SU-DHL-6 (cell line): Measurements from ENCODE around the gene FOXA1.

ENCODE experiments used
- H2AFZ ChIP-seq: fragments of 200-600 bp; sonication (generic); 2 replicates; pipeline ENCODE4 v1.6.1; 2014; ENCODE audit warnings: low read depth, mild to moderate bottlenecking, moderate library complexity, mixed read lengths, antibody characterized with exemption, low read length; ENCODE audit not compliant: severe bottlenecking
- H3F3A ChIP-seq: fragments of 200-600 bp; shearing (Covaris generic); 2 replicates; pipeline ENCODE4 v1.6.0; 2016; ENCODE audit warnings: antibody characterized with exemption, mild to moderate bottlenecking; ENCODE audit not compliant: insufficient read depth
- H3K27ac ChIP-seq: fragments of 200-600 bp; sonication (generic); 2 replicates; pipeline ENCODE4 v1.5.1; 2016; ENCODE audit warnings: low read depth, mild to moderate bottlenecking, low read length, moderate library complexity, mixed read lengths
- H3K27me3 ChIP-seq: fragments of 200-600 bp; sonication (generic), shearing (Covaris generic); 2 replicates; pipeline ENCODE4 v1.6.0; 2014; ENCODE audit warnings: mild to moderate bottlenecking, low read length
- H3K36me3 ChIP-seq: fragments of 200-600 bp; sonication (generic); 2 replicates; pipeline ENCODE4 v1.6.1; 2014; ENCODE audit warnings: mild to moderate bottlenecking, low read length, mixed read lengths
- H3K4me2 ChIP-seq: fragments of 300-600, 200-600 bp; shearing (Covaris generic), sonication (generic); 2 replicates; pipeline ENCODE4 v1.6.0; 2014; ENCODE audit warnings: low read length, low read depth, mild to moderate bottlenecking; ENCODE audit not compliant: poor library complexity, severe bottlenecking
- H3K4me3 ChIP-seq: fragments of 200-600 bp; sonication (generic); 2 replicates; pipeline ENCODE4 v1.5.1; 2014; ENCODE audit warnings: antibody characterized with exemption, low read length, mild to moderate bottlenecking, mixed read lengths; ENCODE audit not compliant: insufficient read depth, poor library complexity, severe bottlenecking
- H3K79me2 ChIP-seq: fragments of 200-600 bp; sonication (generic); 2 replicates; pipeline ENCODE4 v1.6.1; 2014; ENCODE audit warnings: mild to moderate bottlenecking, low read length, moderate library complexity; ENCODE audit not compliant: insufficient read depth
- H3K9ac ChIP-seq: fragments of 200-600 bp; sonication (generic); 2 replicates; pipeline ENCODE4 v1.7.0; 2014; ENCODE audit warnings: mild to moderate bottlenecking, low read length
- H3K9me2 ChIP-seq: fragments of 200-600 bp; sonication (generic); replicated peaks from 2 replicates; pipeline ENCODE4 v1.6.1; 2014; ENCODE audit warnings: low read length; ENCODE audit not compliant: insufficient read depth
- H3K9me3 ChIP-seq: fragments of 200-600 bp; sonication (generic); 2 replicates; pipeline ENCODE4 v1.6.1; 2014; ENCODE audit warnings: low read length, mixed read lengths; ENCODE audit not compliant: insufficient read depth
- H4K20me1 ChIP-seq: fragments of 200-600 bp; sonication (generic); 2 replicates; pipeline ENCODE4 v1.6.1; 2014; ENCODE audit warnings: low read depth, mild to moderate bottlenecking, antibody characterized with exemption, low read length, moderate library complexity, mixed read lengths
- EZH2phosphoT487 ChIP-seq: fragments of 200-600 bp; sonication (generic), shearing (Covaris generic); conservative IDR thresholded peaks from 2 replicates; pipeline ENCODE4 v1.6.1; 2018; ENCODE audit warnings: mild to moderate bottlenecking, antibody characterized with exemption, low read length, moderate library complexity, mixed read lengths
- TF ChIP-seq, protein P1 (sequence below): fragments of 200-600 bp; sonication (generic); IDR thresholded peaks from one replicate; pipeline ENCODE4 v1.5.1; 2017; ENCODE audit warnings: antibody characterized with exemption, mild to moderate bottlenecking, low read length, moderate library complexity; ENCODE audit not compliant: insufficient read depth, poor library complexity, severe bottlenecking

The FOXA1 gene

DNA sequence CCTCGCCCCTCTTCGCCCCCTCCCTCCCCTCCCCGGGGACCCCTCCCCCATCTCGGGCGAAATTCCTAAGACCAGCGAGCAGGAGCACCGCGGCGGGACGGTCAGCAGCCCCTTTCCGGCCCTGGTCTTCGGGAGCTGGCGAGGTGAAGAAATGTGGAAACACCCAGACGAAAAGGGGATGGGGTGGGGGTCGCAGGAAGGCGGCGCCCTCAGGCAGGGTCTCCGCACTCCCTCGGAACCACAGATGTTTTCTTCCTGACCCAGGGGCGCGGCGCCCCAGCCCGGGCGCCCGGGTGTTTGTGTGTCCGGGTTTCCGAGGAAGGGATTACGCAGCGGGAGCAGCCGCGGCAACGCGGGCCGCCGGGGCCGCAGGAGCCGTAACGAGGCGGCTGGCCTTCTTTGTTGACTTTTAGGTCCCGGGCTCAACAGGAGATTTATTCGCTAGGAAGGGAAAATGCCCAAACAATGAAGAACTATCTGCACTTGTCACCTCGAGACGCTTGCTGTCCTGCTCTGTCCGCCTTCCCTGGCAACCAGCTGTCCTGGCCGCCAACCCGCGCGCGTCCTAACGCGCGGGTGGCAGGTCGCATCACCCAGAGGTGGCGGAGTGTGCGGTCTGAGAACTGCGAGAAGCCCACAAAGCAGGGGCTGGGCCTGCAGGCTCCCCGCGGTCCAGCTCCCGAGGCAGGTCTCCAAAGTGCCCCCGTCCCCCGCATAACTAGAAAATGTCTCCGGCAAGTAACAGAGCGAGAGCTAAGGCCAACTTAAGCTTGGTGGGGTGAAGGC, 7.0 kb downstream of the FOXA1 start:
- H3K27me3 ChIP-seq, result no peaks in the 10 kb centered on the region
- no peaks in the 10 kb centered on the region for H3K36me3 ChIP-seq
- no peaks in the 10 kb centered on the region for H3K9me2 ChIP-seq
- H3K4me3 ChIP-seq, result no peak overlapping the region
- H3K9me3 ChIP-seq, result no peaks in the 10 kb centered on the region
- no peaks in the 10 kb centered on the region for H3K79me2 ChIP-seq
- H3K27ac ChIP-seq, result no peak overlapping the region
- no peak overlapping the region for H3K9ac ChIP-seq
- no peak overlapping the region for H3K4me2 ChIP-seq
- TF ChIP-seq, protein P1, sequence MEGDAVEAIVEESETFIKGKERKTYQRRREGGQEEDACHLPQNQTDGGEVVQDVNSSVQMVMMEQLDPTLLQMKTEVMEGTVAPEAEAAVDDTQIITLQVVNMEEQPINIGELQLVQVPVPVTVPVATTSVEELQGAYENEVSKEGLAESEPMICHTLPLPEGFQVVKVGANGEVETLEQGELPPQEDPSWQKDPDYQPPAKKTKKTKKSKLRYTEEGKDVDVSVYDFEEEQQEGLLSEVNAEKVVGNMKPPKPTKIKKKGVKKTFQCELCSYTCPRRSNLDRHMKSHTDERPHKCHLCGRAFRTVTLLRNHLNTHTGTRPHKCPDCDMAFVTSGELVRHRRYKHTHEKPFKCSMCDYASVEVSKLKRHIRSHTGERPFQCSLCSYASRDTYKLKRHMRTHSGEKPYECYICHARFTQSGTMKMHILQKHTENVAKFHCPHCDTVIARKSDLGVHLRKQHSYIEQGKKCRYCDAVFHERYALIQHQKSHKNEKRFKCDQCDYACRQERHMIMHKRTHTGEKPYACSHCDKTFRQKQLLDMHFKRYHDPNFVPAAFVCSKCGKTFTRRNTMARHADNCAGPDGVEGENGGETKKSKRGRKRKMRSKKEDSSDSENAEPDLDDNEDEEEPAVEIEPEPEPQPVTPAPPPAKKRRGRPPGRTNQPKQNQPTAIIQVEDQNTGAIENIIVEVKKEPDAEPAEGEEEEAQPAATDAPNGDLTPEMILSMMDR, result no peak
- TF ChIP-seq EZH2phosphoT487, result no peak
- H2AFZ ChIP-seq, result no peak overlapping the region
- no peaks in the 10 kb centered on the region for H3F3A ChIP-seq
- no peaks in the 10 kb centered on the region for H4K20me1 ChIP-seq

DNA sequence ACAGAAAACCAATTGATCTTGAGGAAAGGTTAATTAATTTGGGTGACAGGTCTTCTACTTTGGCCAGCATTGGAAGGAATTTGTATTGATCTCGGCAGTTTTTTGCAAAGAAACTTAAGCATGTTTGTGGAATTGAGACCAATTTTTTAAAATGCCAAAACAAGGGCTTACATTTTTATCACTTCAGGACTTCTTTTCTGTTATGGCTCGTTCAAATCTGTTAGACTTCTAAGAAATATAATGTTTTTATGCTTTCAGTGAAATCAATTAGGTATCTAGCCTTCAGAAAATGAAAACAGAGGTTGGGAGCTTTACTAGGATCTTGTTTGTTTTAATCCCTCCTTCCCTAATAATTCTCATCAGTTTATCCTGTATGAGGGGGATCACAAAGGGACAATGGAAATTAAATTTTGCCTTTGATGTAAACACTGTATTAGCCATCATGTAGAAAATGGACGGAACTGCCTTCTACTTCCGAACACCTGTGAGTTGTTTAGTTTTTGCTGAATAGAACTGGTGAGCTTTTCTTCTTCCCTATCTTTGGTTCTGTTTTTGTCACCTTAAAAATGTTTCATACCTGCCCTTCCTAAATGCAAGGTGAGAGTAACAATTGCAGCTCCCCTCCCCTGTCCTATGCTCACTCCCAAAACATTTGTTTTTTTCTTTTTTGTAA, 7.8 kb downstream of the FOXA1 start:
- Histone ChIP-seq H3K9ac (no peak overlapping the region), H3K27ac (no peak overlapping the region), H3K27me3 (no peaks in the 10 kb centered on the region), H3K4me3 (no peak overlapping the region), H3K36me3 (no peaks in the 10 kb centered on the region), H3K4me2 (no peak overlapping the region), H3F3A (no peaks in the 10 kb centered on the region), H4K20me1 (no peaks in the 10 kb centered on the region), H3K9me3 (no peaks in the 10 kb centered on the region), H2AFZ (no peak overlapping the region), H3K79me2 (no peaks in the 10 kb centered on the region), H3K9me2 (no peaks in the 10 kb centered on the region)
- TF ChIP-seq EZH2phosphoT487, result no peak
- TF ChIP-seq, protein P1, result no peak

DNA sequence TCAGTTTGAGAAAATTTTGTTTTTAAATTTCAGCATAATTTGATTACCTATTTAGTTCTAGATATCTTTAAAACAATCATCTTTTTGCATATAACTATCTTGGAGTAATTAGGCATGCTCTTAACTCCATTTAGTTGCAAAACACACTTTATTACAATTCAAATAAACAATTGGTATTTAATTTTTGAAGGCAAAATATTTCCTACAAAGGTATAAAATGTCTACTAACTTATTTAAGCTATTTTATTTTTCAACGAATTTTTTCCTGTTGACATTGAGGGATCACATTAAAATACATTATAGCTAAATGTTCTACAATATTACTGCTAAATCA, 8.3 kb downstream of the FOXA1 start:
- H3F3A ChIP-seq, result no peaks in the 10 kb centered on the region
- no peak overlapping the region for H3K9ac ChIP-seq
- no peak overlapping the region for H3K4me2 ChIP-seq
- no peaks in the 10 kb centered on the region for H4K20me1 ChIP-seq
- no peak overlapping the region for H3K27ac ChIP-seq
- no peaks in the 10 kb centered on the region for H3K9me3 ChIP-seq
- no peaks in the 10 kb centered on the region for H3K9me2 ChIP-seq
- no peaks in the 10 kb centered on the region for H3K36me3 ChIP-seq
- TF ChIP-seq, protein P1, result no peak
- no peak for TF ChIP-seq EZH2phosphoT487
- no peaks in the 10 kb centered on the region for H3K27me3 ChIP-seq
- no peaks in the 10 kb centered on the region for H3K79me2 ChIP-seq
- no peak overlapping the region for H2AFZ ChIP-seq
- no peak overlapping the region for H3K4me3 ChIP-seq
